Measurements from ENCODE around the gene PODXL2.

DNA sequence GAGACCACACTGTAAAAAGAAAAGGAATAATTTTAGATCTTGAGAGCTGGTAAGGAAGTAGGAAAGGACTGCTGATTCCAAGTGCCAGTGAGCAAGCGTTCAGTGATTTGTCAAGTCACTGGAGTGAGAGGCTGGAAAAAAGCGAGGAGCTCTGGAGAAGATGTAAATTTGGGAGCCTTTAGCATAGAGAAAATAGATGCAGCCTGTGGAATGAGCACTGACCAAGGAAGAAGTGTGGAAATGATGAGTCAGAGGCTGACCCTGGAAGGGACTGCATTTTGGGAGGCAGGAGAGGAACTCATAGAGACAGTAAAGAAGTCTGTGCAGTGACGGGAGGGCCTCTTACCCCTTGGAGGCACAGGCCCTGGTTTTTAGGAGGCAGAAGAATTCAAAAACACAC lies 26.7 kb downstream of the PODXL2 start:
- no peak for TF ChIP-seq POLR2A (IDR thresholded peaks at IDR 0.05; ENCODE audit: low read length)
- TF ChIP-seq GATA1 (IDR thresholded peaks at IDR 0.05; ENCODE audit: low read depth, low read length) = no peak
